Smooth muscle cell (in vitro differentiated cells): ENCODE measurements around the gene SEMA4F. TPM values are rescaled to one million over a fixed set of nuclear protein-coding genes. Genes with fewer than 3 reads are reported as not detected.

Experiments used
- DNase-seq: peaks from one replicate; lab custom pipeline; 2025; ENCODE audit not compliant: unreplicated experiment; lab: John Stamatoyannopoulos, UW
- H2AFZ ChIP-seq: fragments of 200-600 bp; sonication (generic); 2 replicates; pipeline ENCODE4 v1.6.0; 2016; ENCODE audit warnings: antibody characterized with exemption, low read depth, mild to moderate bottlenecking
- H3F3A ChIP-seq: fragments of 200-600 bp; sonication (generic); 2 replicates; pipeline ENCODE4 v1.6.0; 2017; ENCODE audit warnings: antibody characterized with exemption, low read depth
- H3K27ac ChIP-seq: fragments of 200-600 bp; sonication (generic); 2 replicates; pipeline ENCODE4 v1.5.1; 2016; ENCODE audit warnings: low read depth, mild to moderate bottlenecking
- H3K27me3 ChIP-seq: fragments of 200-600 bp; sonication (generic); 2 replicates; pipeline ENCODE4 v1.6.1; 2016; ENCODE audit warnings: low read depth, mild to moderate bottlenecking
- H3K36me3 ChIP-seq: fragments of 200-600 bp; sonication (generic); 2 replicates; pipeline ENCODE4 v1.5.1; 2016; ENCODE audit warnings: low read depth
- H3K4me1 ChIP-seq: fragments of 200-600 bp; sonication (generic); 2 replicates; pipeline ENCODE4 v1.5.1; 2016; ENCODE audit warnings: low read depth
- H3K4me2 ChIP-seq: fragments of 200-600 bp; sonication (generic); 2 replicates; pipeline ENCODE4 v1.6.0; 2016; ENCODE audit warnings: mild to moderate bottlenecking
- H3K4me3 ChIP-seq: fragments of 200-600 bp; sonication (generic); 2 replicates; pipeline ENCODE4 v1.5.1; 2016; ENCODE audit warnings: mild to moderate bottlenecking
- H3K79me2 ChIP-seq: fragments of 200-600 bp; sonication (generic); 2 replicates; pipeline ENCODE4 v1.6.0; 2016; ENCODE audit warnings: low read depth, mild to moderate bottlenecking
- H3K9ac ChIP-seq: fragments of 200-600 bp; sonication (generic); 2 replicates; pipeline ENCODE4 v1.6.0; 2016; ENCODE audit warnings: low read depth
- H3K9me3 ChIP-seq: fragments of 200-600 bp; sonication (generic); replicated peaks from 2 replicates; pipeline ENCODE4 v1.5.1; 2016; ENCODE audit warnings: low read depth
- H4K20me1 ChIP-seq: fragments of 200-600 bp; sonication (generic); 2 replicates; pipeline ENCODE4 v1.6.0; 2016; ENCODE audit warnings: low read depth
- WGBS: methylation state at CpG from one replicate; pipeline ENCODE4 v1.1.7; 2016; ENCODE audit warnings: low lambda C conversion rate; 5-methylcytosine and 5-hydroxymethylcytosine counted together
- polyA plus RNA-seq: library from polyadenylated mRNA; unstranded; fragments of >200 nt; fragmentation: Nextera tagmentation; extraction: Ambion mirVana; gene quantifications from 2 replicates; pipeline ENCODE4 v1.2.1, GENCODE V29; 2016
- total RNA-seq: library from RNA; depleted of rRNA; stranded (reverse); fragments of >200 nt; gene quantifications from 2 replicates; pipeline ENCODE4 v1.2.3, GENCODE V29; 2014
- TF ChIP-seq, protein P1 (sequence below): fragments of 200-600 bp; sonication (generic); IDR thresholded peaks from 2 replicates; pipeline ENCODE4 v1.5.1; 2017; ENCODE audit warnings: borderline replicate concordance, mild to moderate bottlenecking, antibody characterized with exemption; ENCODE audit not compliant: insufficient read depth, poor library complexity, severe bottlenecking

The SEMA4F gene
- total and polyA plus RNA-seq, 2 experiments from 2014 or later, result 8.5 to 16.7 TPM

DNA sequence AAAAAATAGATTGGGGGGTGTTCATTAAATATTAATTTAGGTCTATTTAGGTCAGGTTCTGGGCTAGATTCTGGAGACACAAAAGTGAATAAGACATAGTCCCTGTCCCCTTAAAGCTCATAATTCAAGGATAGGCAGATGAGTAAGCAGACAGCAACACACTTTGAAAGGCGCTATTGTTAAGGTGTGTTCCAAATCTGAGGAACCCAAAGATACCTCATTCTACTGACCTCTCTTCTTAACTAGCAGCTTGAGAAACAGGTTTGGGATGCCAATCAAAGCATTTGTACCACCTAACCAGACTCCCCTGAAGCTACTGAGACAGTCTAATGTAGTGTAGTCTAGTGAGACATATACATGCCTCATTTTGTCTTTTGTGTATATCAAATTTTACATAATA lies 34.8 kb downstream of the SEMA4F start:
- H3K27me3 ChIP-seq, result peaks cover 13% of the 10 kb centered on the region
- H3K9ac ChIP-seq, result no peak overlapping the region
- no peaks in the 10 kb centered on the region for H3K4me1 ChIP-seq
- H3K4me3 ChIP-seq, result no peak overlapping the region
- no peak for DNase-seq
- no peaks in the 10 kb centered on the region for H3K79me2 ChIP-seq
- H3K27ac ChIP-seq, result peak overlapping the region; percentile 67
- no peak overlapping the region for H2AFZ ChIP-seq
- H3K36me3 ChIP-seq, result no peaks in the 10 kb centered on the region
- 64% methylated on average over 1 of the region's 1 CpG for WGBS
- H3K4me2 ChIP-seq, result no peak overlapping the region
- TF ChIP-seq, protein P1, sequence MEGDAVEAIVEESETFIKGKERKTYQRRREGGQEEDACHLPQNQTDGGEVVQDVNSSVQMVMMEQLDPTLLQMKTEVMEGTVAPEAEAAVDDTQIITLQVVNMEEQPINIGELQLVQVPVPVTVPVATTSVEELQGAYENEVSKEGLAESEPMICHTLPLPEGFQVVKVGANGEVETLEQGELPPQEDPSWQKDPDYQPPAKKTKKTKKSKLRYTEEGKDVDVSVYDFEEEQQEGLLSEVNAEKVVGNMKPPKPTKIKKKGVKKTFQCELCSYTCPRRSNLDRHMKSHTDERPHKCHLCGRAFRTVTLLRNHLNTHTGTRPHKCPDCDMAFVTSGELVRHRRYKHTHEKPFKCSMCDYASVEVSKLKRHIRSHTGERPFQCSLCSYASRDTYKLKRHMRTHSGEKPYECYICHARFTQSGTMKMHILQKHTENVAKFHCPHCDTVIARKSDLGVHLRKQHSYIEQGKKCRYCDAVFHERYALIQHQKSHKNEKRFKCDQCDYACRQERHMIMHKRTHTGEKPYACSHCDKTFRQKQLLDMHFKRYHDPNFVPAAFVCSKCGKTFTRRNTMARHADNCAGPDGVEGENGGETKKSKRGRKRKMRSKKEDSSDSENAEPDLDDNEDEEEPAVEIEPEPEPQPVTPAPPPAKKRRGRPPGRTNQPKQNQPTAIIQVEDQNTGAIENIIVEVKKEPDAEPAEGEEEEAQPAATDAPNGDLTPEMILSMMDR, result no peak
- H3K9me3 ChIP-seq, result no peaks in the 10 kb centered on the region
- H4K20me1 ChIP-seq, result no peaks in the 10 kb centered on the region
- H3F3A ChIP-seq, result no peaks in the 10 kb centered on the region

DNA sequence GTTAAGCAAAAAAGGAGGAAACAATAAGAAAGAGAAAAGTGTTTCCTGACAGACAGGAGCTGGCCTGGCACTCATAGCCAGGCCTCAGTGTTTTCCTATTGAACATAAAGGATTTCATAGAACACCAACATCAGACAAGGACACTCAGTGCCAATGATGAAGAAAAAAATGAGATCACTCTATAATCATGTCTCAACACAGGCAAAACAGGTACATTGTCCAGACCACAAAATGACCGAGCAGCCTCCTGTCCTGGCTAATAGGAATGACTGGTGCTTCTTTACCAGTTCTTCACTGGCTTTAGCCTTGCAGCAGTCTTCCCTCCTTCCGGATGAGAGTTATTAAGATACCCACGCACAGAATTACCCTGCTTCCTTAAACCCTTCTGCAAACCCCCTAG lies 35.6 kb downstream of the SEMA4F start:
- no peaks in the 10 kb centered on the region for H3K36me3 ChIP-seq
- no peaks in the 10 kb centered on the region for H3K4me1 ChIP-seq
- peak overlapping the region; percentile 67 for H3K27ac ChIP-seq
- no peak overlapping the region for H3K4me3 ChIP-seq
- no peak for DNase-seq
- no peak overlapping the region for H2AFZ ChIP-seq
- H3K9ac ChIP-seq, result no peak overlapping the region
- H3F3A ChIP-seq, result no peaks in the 10 kb centered on the region
- H3K4me2 ChIP-seq, result no peak overlapping the region
- 69% methylated on average over 3 of the region's 3 CpGs for WGBS
- H3K9me3 ChIP-seq, result no peaks in the 10 kb centered on the region
- TF ChIP-seq, protein P1, result no peak
- H3K79me2 ChIP-seq, result no peaks in the 10 kb centered on the region
- no peaks in the 10 kb centered on the region for H4K20me1 ChIP-seq
- peaks cover 20% of the 10 kb centered on the region for H3K27me3 ChIP-seq

DNA sequence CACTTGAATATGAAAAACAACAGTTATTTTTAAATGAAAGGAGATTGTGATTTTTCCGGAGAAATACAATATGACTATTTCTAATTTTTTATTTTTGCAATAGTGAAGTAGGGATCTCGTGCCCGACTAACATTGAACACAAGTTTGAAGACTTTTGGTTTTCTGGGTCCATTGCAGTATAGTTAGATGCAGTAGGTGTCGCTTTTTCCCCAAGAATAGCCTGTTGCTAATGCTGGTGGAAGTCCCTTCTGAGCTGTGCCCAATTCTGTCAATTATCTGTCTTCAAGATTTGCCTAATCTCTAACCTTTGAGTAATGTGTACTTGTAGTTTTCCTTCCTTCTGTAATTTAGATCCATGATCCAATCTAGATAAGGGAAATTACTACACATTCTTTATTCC lies 36.5 kb downstream of the SEMA4F start:
- no peaks in the 10 kb centered on the region for H3F3A ChIP-seq
- no peaks in the 10 kb centered on the region for H3K9me3 ChIP-seq
- no peak overlapping the region for H3K27ac ChIP-seq
- no peaks in the 10 kb centered on the region for H3K36me3 ChIP-seq
- TF ChIP-seq, protein P1, result peak; percentile 77
- WGBS, result 36% methylated on average over 4 of the region's 4 CpGs
- H3K79me2 ChIP-seq, result no peaks in the 10 kb centered on the region
- H3K27me3 ChIP-seq, result peaks cover 20% of the 10 kb centered on the region
- no peak overlapping the region for H3K4me3 ChIP-seq
- H3K9ac ChIP-seq, result no peak overlapping the region
- H4K20me1 ChIP-seq, result no peaks in the 10 kb centered on the region
- no peak overlapping the region for H3K4me2 ChIP-seq
- no peak for DNase-seq
- H2AFZ ChIP-seq, result no peak overlapping the region
- no peaks in the 10 kb centered on the region for H3K4me1 ChIP-seq

DNA sequence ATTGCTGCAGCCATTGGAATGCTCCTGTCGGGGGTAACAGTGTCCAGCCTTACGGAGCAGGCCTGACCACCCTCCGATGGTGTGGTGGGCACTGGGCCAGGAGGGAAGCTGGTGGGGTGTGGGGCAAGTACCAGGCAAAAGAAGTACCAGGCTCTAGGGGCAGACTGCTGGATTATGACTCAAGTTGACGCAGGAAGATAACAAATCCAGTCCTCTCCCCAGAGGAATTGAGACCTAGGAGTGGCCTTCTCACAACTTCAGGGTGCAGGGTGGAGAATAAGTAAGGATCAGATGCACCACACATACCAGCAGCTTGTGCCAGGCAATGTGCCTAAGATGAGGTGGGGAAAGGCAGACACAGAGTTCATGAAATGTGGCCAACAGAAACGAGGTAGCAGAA lies 37.9 kb downstream of the SEMA4F start:
- TF ChIP-seq, protein P1, result no peak
- Histone ChIP-seq H3K79me2 (no peaks in the 10 kb centered on the region), H2AFZ (no peak overlapping the region)

More for the DNA sequence above, 37.9 kb downstream of the SEMA4F start:
- H3K4me1 ChIP-seq, result no peaks in the 10 kb centered on the region
- no peaks in the 10 kb centered on the region for H3F3A ChIP-seq
- H3K27ac ChIP-seq, result no peak overlapping the region
- no peaks in the 10 kb centered on the region for H3K36me3 ChIP-seq
- 63% methylated on average over 5 of the region's 5 CpGs for WGBS
- H3K4me2 ChIP-seq, result no peak overlapping the region
- H3K9ac ChIP-seq, result no peak overlapping the region
- DNase-seq, result no peak
- peaks cover 20% of the 10 kb centered on the region for H3K27me3 ChIP-seq
- no peaks in the 10 kb centered on the region for H3K9me3 ChIP-seq
- H3K4me3 ChIP-seq, result no peak overlapping the region
- H4K20me1 ChIP-seq, result no peaks in the 10 kb centered on the region
